Liver (tissue), 3 donors: ENCODE measurements around the gene SLC13A2.

ENCODE experiments used
- CTCF ChIP-seq: fragments of 150-350 bp; IDR thresholded peaks from 2 replicates; pipeline ENCODE4 v1.5.1; 2017; ENCODE audit warnings: improper control_type of control experiment, low read depth, low read length; ENCODE audit not compliant: missing input control
- GABPA ChIP-seq, 2 donors: IDR thresholded peaks in 1 of 2; conservative IDR thresholded peaks in 1 of 2; 2 replicates each; pipeline ENCODE4 v1.6.1; 2016; ENCODE audit warnings: antibody characterized with exemption in 2 of 2, mild to moderate bottlenecking in 1 of 2, moderate library complexity in 1 of 2
- RAD21 ChIP-seq, 2 donors: IDR thresholded peaks; 2 replicates each; pipeline ENCODE4 v1.6.1; 2016; ENCODE audit warnings: antibody characterized with exemption in 2 of 2, mild to moderate bottlenecking in 2 of 2
- REST ChIP-seq: IDR thresholded peaks from 2 replicates; pipeline ENCODE4 v1.6.1; 2016; ENCODE audit warnings: antibody characterized with exemption, mild to moderate bottlenecking
- TAF1 ChIP-seq: conservative IDR thresholded peaks from 2 replicates; pipeline ENCODE4 v1.6.1; 2016; ENCODE audit warnings: antibody characterized with exemption, mild to moderate bottlenecking
- YY1 ChIP-seq: IDR thresholded peaks from 2 replicates; pipeline ENCODE4 v1.6.1; 2016; ENCODE audit warnings: antibody characterized with exemption, mild to moderate bottlenecking
- TF ChIP-seq, protein P1 (sequence below): IDR thresholded peaks from 2 replicates; pipeline ENCODE4 v1.6.1; 2016; ENCODE audit warnings: antibody characterized with exemption
- TF ChIP-seq, protein P2 (sequence below): IDR thresholded peaks from 2 replicates; pipeline ENCODE4 v1.6.1; 2016; ENCODE audit warnings: antibody characterized with exemption
- donor health status: healthy.
- donor health status: healthy.

DNA sequence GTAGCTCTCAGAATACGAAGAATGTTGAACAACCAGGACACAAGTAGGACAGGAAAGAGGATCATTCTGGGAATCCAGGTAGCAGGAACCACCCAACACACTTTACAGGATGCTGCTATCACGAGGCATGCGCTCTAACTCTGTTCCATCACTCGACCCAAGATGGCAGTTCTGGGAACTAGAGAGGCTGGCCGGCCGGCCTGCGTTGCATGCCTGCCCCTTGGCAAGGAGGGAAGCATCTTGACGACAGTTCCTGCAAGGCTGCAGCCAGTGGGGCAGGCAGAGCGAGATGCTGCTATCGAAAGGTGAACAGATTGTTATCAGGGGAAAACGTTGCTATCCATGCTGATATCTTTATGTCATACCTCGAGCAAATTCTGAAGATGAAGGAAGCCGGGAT, 48.2 kb upstream of the SLC13A2 start:
- TF ChIP-seq CTCF = no peak
- no peak for TF ChIP-seq YY1
- TF ChIP-seq, protein P1, sequence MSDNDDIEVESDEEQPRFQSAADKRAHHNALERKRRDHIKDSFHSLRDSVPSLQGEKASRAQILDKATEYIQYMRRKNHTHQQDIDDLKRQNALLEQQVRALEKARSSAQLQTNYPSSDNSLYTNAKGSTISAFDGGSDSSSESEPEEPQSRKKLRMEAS = no peak
- no peak for TF ChIP-seq RAD21 (IDR thresholded peaks at IDR 0.05)
- TF ChIP-seq GABPA (IDR thresholded peaks at IDR 0.05 in 1 of 2, conservative IDR thresholded peaks at IDR 0.05 in 1 of 2) = no peak
- no peak for TF ChIP-seq TAF1
- TF ChIP-seq REST = no peak
- TF ChIP-seq, protein P2, sequence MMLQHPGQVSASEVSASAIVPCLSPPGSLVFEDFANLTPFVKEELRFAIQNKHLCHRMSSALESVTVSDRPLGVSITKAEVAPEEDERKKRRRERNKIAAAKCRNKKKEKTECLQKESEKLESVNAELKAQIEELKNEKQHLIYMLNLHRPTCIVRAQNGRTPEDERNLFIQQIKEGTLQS = no peak
